HUDEP-2 (cell line): ENCODE data around the gene SMU1.
A peak's percentile ranks its signal among the peaks of the same experiment; 100 is the strongest.

ENCODE experiments used
- DNase-seq, 76 experiments: peaks; one replicate each; lab custom pipeline; 2025; ENCODE audit not compliant: unreplicated experiment in 76 of 76; lab: John Stamatoyannopoulos, UW

The SMU1 gene

GRCh38 chr9:33076046-33077004, at the start of gene SMU1:
TSS of gene SMU1 (minus strand) at chr9:33076674. CDS start at chr9:33076608, 66 bp downstream.
- peak in 75 of 76 experiments; percentile 26 to 95 (median 91) for DNase-seq

GRCh38 chr9:33125461-33125860, 49.0 kb upstream of the SMU1 start:
- no peak for DNase-seq

GRCh38 chr9:33124751-33125381, 48.4 kb upstream of the SMU1 start:
- DNase-seq = no peak

GRCh38 chr9:33124046-33124445, 47.6 kb upstream of the SMU1 start:
- DNase-seq = no peak

- DNase-seq = no peak
Observed at GRCh38 chr9:33123407-33124031, 47.0 kb upstream of the SMU1 start.

- no peak for DNase-seq
Observed at GRCh38 chr9:33120620-33121019, 44.1 kb upstream of the SMU1 start.

- DNase-seq = no peak
Observed at GRCh38 chr9:33117796-33118195, 41.3 kb upstream of the SMU1 start.

- no peak for DNase-seq
Observed at GRCh38 chr9:33117306-33117705, 40.8 kb upstream of the SMU1 start.

GRCh38 chr9:33116860-33117259, 40.4 kb upstream of the SMU1 start:
- no peak for DNase-seq

- DNase-seq = no peak
Observed at GRCh38 chr9:33114746-33115145, 38.3 kb upstream of the SMU1 start.

GRCh38 chr9:33113799-33114547, 37.5 kb upstream of the SMU1 start:
- DNase-seq = no peak

GRCh38 chr9:33112094-33112493, 35.6 kb upstream of the SMU1 start:
- no peak for DNase-seq

- DNase-seq = no peak
Observed at GRCh38 chr9:33111631-33112030, 35.2 kb upstream of the SMU1 start.

GRCh38 chr9:33110686-33111085, 34.2 kb upstream of the SMU1 start:
- DNase-seq = no peak

- DNase-seq = no peak
Observed at GRCh38 chr9:33109850-33110595, 33.5 kb upstream of the SMU1 start.

- DNase-seq = no peak
Observed at GRCh38 chr9:33109097-33109496, 32.6 kb upstream of the SMU1 start.

- DNase-seq = no peak
Observed at GRCh38 chr9:33108472-33108871, 32.0 kb upstream of the SMU1 start.

- DNase-seq = no peak
Observed at GRCh38 chr9:33107762-33108161, 31.3 kb upstream of the SMU1 start.

- DNase-seq = no peak
Observed at GRCh38 chr9:33106827-33107621, 30.6 kb upstream of the SMU1 start.
